Mesenchymal stem cell (in vitro differentiated cells and primary cell): Measurements from ENCODE around the gene SLC25A21.
A peak's percentile ranks its signal among the peaks of the same experiment; 100 is the strongest.

Experiments used
- DNase-seq: peaks from one replicate; pipeline ENCODE4 v3.0.0-alpha.2; 2013
- H2AFZ ChIP-seq: one replicate; pipeline ENCODE4 v1.6.1; 2013; ENCODE audit warnings: low read depth, mild to moderate bottlenecking, control low read depth, inconsistent platforms, low read length, moderate library complexity
- H2AK5ac ChIP-seq: 2 replicates; pipeline ENCODE4 v1.6.1; 2013; ENCODE audit warnings: low read length, moderate library complexity, mild to moderate bottlenecking, inconsistent platforms; ENCODE audit not compliant: severe bottlenecking
- H2BK120ac ChIP-seq: one replicate; pipeline ENCODE4 v1.6.1; 2013; ENCODE audit warnings: low read depth, mild to moderate bottlenecking, inconsistent platforms, low read length, moderate library complexity
- H2BK12ac ChIP-seq, 2 experiments: one replicate each; pipeline ENCODE4 v1.6.1; 2013; ENCODE audit warnings: inconsistent platforms in 2 of 2, low read length in 2 of 2, mild to moderate bottlenecking in 2 of 2, moderate library complexity in 2 of 2, control low read depth in 1 of 2
- H2BK15ac ChIP-seq: one replicate; pipeline ENCODE4 v1.6.1; 2013; ENCODE audit warnings: mild to moderate bottlenecking, low read depth, inconsistent platforms; ENCODE audit not compliant: poor library complexity, severe bottlenecking
- H2BK5ac ChIP-seq: 2 replicates; pipeline ENCODE4 v1.6.1; 2013; ENCODE audit warnings: low read depth, mild to moderate bottlenecking, low read length, control low read depth, inconsistent platforms; ENCODE audit not compliant: poor library complexity, severe bottlenecking
- H3K14ac ChIP-seq, 2 experiments: one replicate each; pipeline ENCODE4 v1.6.1; 2013; ENCODE audit warnings: inconsistent platforms in 2 of 2, low read length in 2 of 2, control low read depth in 1 of 2, mild to moderate bottlenecking in 1 of 2, moderate library complexity in 1 of 2
- H3K18ac ChIP-seq, 2 experiments: one replicate each; pipeline ENCODE4 v1.6.1; 2013; ENCODE audit warnings: inconsistent platforms in 2 of 2, low read length in 2 of 2, control low read depth in 1 of 2, low read depth in 1 of 2, mild to moderate bottlenecking in 1 of 2
- H3K23ac ChIP-seq, 2 experiments: one replicate each; pipeline ENCODE4 v1.6.1; 2013; ENCODE audit warnings: inconsistent platforms in 2 of 2, low read length in 2 of 2, mild to moderate bottlenecking in 2 of 2, moderate library complexity in 2 of 2, control low read depth in 1 of 2
- H3K27ac ChIP-seq: 2 replicates; pipeline ENCODE4 v1.5.1; 2013; ENCODE audit warnings: mild to moderate bottlenecking, moderate library complexity, low read length, control low read depth, inconsistent platforms; ENCODE audit not compliant: poor library complexity, severe bottlenecking
- H3K27me3 ChIP-seq, 2 experiments: 2 replicates each; pipeline versions ENCODE4 v1.6.1 to v1.7.0; 2013; ENCODE audit warnings: low read length in 2 of 2, mild to moderate bottlenecking in 2 of 2, moderate library complexity in 2 of 2, control low read depth in 1 of 2, inconsistent platforms in 1 of 2; ENCODE audit not compliant: control insufficient read depth in 1 of 2, insufficient read depth in 1 of 2
- H3K36me3 ChIP-seq, 2 experiments: 2 replicates each; pipeline versions ENCODE4 v1.6.1 to v1.7.0; 2013; ENCODE audit warnings: low read length in 2 of 2, control low read depth in 1 of 2, inconsistent platforms in 1 of 2, low read depth in 1 of 2, mild to moderate bottlenecking in 1 of 2; ENCODE audit not compliant: insufficient read depth in 2 of 2, control insufficient read depth in 1 of 2
- H3K4ac ChIP-seq, 2 experiments: one replicate each; pipeline ENCODE4 v1.6.1; 2013; ENCODE audit warnings: inconsistent platforms in 2 of 2, low read length in 2 of 2, mild to moderate bottlenecking in 2 of 2, moderate library complexity in 2 of 2, control low read depth in 1 of 2, low read depth in 1 of 2
- H3K4me1 ChIP-seq: 2 replicates; pipeline ENCODE4 v1.6.1; 2013; ENCODE audit warnings: low read depth, low read length, control low read depth; ENCODE audit not compliant: control insufficient read depth, insufficient read depth
- H3K4me2 ChIP-seq: 2 replicates; pipeline ENCODE4 v1.6.1; 2013; ENCODE audit warnings: low read length, mild to moderate bottlenecking, inconsistent platforms; ENCODE audit not compliant: poor library complexity, severe bottlenecking
- H3K4me3 ChIP-seq, 2 experiments: 2 replicates each; pipeline versions ENCODE4 v1.5.1 to v1.7.0; 2013; ENCODE audit warnings: low read length in 2 of 2, mild to moderate bottlenecking in 2 of 2, control low read depth in 1 of 2, low read depth in 1 of 2; ENCODE audit not compliant: insufficient read depth in 1 of 2
- H3K79me1 ChIP-seq: replicated peaks from 2 replicates; pipeline ENCODE4 v1.6.1; 2013; ENCODE audit warnings: mild to moderate bottlenecking, control low read depth, low read length, inconsistent platforms; ENCODE audit not compliant: poor library complexity, severe bottlenecking
- H3K9ac ChIP-seq: 2 replicates; pipeline ENCODE4 v1.7.0; 2013; ENCODE audit warnings: mild to moderate bottlenecking, low read length, moderate library complexity
- H3K9me3 ChIP-seq: 2 replicates; pipeline ENCODE4 v1.7.0; 2013; ENCODE audit warnings: mild to moderate bottlenecking, low read length; ENCODE audit not compliant: control insufficient read depth
- H4K8ac ChIP-seq: one replicate; pipeline ENCODE4 v1.6.1; 2013; ENCODE audit warnings: inconsistent platforms, mild to moderate bottlenecking, low read length, moderate library complexity
- H4K91ac ChIP-seq: one replicate; pipeline ENCODE4 v1.6.1; 2013; ENCODE audit warnings: mild to moderate bottlenecking, low read length, inconsistent platforms
- WGBS: methylation state at CpG from one replicate; pipeline ENCODE4 v1.1.7; 2013; ENCODE audit warnings: mixed read lengths; 5-methylcytosine and 5-hydroxymethylcytosine counted together

Gene SLC25A21

GRCh38 chr14:37198273-37198598, 25.8 kb upstream of the SLC25A21 start:
- no peaks in the 10 kb centered on the region for H3K27me3 ChIP-seq
- no peak for DNase-seq
- peak overlapping the region in 1 of 2 experiments; percentile 97 for H3K14ac ChIP-seq
- peak overlapping the region; percentile 93 for H2AFZ ChIP-seq
- peak overlapping the region; percentile 99 for H3K4me2 ChIP-seq
- H2BK12ac ChIP-seq: no peak overlapping the region
- H3K23ac ChIP-seq: no peak overlapping the region
- WGBS: 18% methylated on average over 11 of the region's 11 CpGs
- H3K4ac ChIP-seq: peak overlapping the region; percentile 75
- H3K79me1 ChIP-seq: peaks cover 11% of the 10 kb centered on the region
- H2BK5ac ChIP-seq: no peak overlapping the region
- H2BK120ac ChIP-seq: peak overlapping the region; percentile 73
- no peak overlapping the region for H2AK5ac ChIP-seq
- H4K8ac ChIP-seq: no peak overlapping the region
- no peak overlapping the region for H4K91ac ChIP-seq
- H3K4me1 ChIP-seq: peaks cover 2% of the 10 kb centered on the region
- no peak overlapping the region for H2BK15ac ChIP-seq
- H3K27ac ChIP-seq: peak overlapping the region; percentile 81
- peak overlapping the region in 1 of 2 experiments; percentile 97 for H3K18ac ChIP-seq
- H3K36me3 ChIP-seq: no peaks in the 10 kb centered on the region
- H3K9ac ChIP-seq: peak overlapping the region; percentile 99
- peak overlapping the region; percentile 79 to 94 for H3K4me3 ChIP-seq
- H3K9me3 ChIP-seq: no peaks in the 10 kb centered on the region

- Histone ChIP-seq H3K18ac (peak within 1 kb of the TSS; percentile 86 to 97), H3K23ac (no peak within 1 kb of the TSS), H2BK12ac (peak within 1 kb of the TSS; percentile 77 to 82), H3K9ac (peak within 1 kb of the TSS; percentile 99), H3K27ac (peak within 1 kb of the TSS; percentile 92), H3K9me3 (no peaks in the 10 kb centered on the region), H2BK120ac (peak within 1 kb of the TSS; percentile 92), H3K4me1 (peaks cover 2% of the 10 kb centered on the region), H4K91ac (peak within 1 kb of the TSS; percentile 91), H3K79me1 (peaks cover 11% of the 10 kb centered on the region), H2AFZ (peak within 1 kb of the TSS; percentile 93), H2BK15ac (peak within 1 kb of the TSS; percentile 83), H3K27me3 (no peaks in the 10 kb centered on the region), H3K4me2 (peak within 1 kb of the TSS; percentile 99), H4K8ac (peak within 1 kb of the TSS; percentile 98), H3K4ac (peak within 1 kb of the TSS; percentile 81 to 94), H3K14ac (peak within 1 kb of the TSS in 1 of 2 experiments; percentile 97), H3K36me3 (no peaks in the 10 kb centered on the region), H2BK5ac (peak within 1 kb of the TSS; percentile 71), H2AK5ac (no peak within 1 kb of the TSS), H3K4me3 (peak within 1 kb of the TSS; percentile 79 to 94)
- DNase-seq: peak; percentile 91
- 1% methylated on average over 70 of the region's 70 CpGs for WGBS
These were observed 25.2 kb upstream of the SLC25A21 start, which contains the start of gene MIPOL1 for GRCh38 chr14:37197421-37198272. Gene MIPOL1, plus strand, starts transcription at chr14:37197937. Its CDS starts 49,952 bp downstream, at chr14:37247889.

- H2BK12ac ChIP-seq: peak overlapping the region; percentile 18 to 59
- H2AFZ ChIP-seq: no peak overlapping the region
- H4K91ac ChIP-seq: no peak overlapping the region
- peak overlapping the region; percentile 54 for H4K8ac ChIP-seq
- H2AK5ac ChIP-seq: no peak overlapping the region
- H2BK15ac ChIP-seq: peak overlapping the region; percentile 60
- H2BK120ac ChIP-seq: no peak overlapping the region
- peaks cover 2% of the 10 kb centered on the region for H3K4me1 ChIP-seq
- peak overlapping the region; percentile 5 to 81 for H3K4ac ChIP-seq
- H3K18ac ChIP-seq: peak overlapping the region; percentile 3 to 37
- H3K23ac ChIP-seq: no peak overlapping the region
- H3K79me1 ChIP-seq: peaks cover 5% of the 10 kb centered on the region
- H2BK5ac ChIP-seq: no peak overlapping the region
- no peak overlapping the region for H3K14ac ChIP-seq
- DNase-seq: no peak
- H3K27me3 ChIP-seq: no peaks in the 10 kb centered on the region
- WGBS: 90% methylated on average over 16 of the region's 17 CpGs
- H3K36me3 ChIP-seq: no peaks in the 10 kb centered on the region
- peak overlapping the region; percentile 99 for H3K9ac ChIP-seq
- peak overlapping the region; percentile 61 for H3K4me2 ChIP-seq
- H3K9me3 ChIP-seq: no peaks in the 10 kb centered on the region
- H3K27ac ChIP-seq: no peak overlapping the region
- peak overlapping the region in 1 of 2 experiments; percentile 94 for H3K4me3 ChIP-seq
These were observed 24.4 kb upstream of the SLC25A21 start for GRCh38 chr14:37196604-37197420.

- Histone ChIP-seq H3K4me2 (no peak overlapping the region), H2AK5ac (no peak overlapping the region), H3K36me3 (no peaks in the 10 kb centered on the region), H3K4ac (no peak overlapping the region), H4K8ac (peak overlapping the region; percentile 12), H3K9me3 (no peaks in the 10 kb centered on the region), H2BK5ac (no peak overlapping the region), H3K79me1 (no peaks in the 10 kb centered on the region), H2BK15ac (no peak overlapping the region), H3K4me1 (peaks cover 2% of the 10 kb centered on the region), H3K14ac (no peak overlapping the region), H2AFZ (no peak overlapping the region), H3K27ac (no peak overlapping the region), H3K9ac (no peak overlapping the region), H4K91ac (no peak overlapping the region), H3K18ac (peak overlapping the region in 1 of 2 experiments; percentile 28), H3K4me3 (no peak overlapping the region), H2BK120ac (peak overlapping the region; percentile 42), H3K27me3 (no peaks in the 10 kb centered on the region), H3K23ac (no peak overlapping the region), H2BK12ac (no peak overlapping the region)
- peak; percentile 89 for DNase-seq
- 0% methylated on average over 1 of the region's 1 CpG for WGBS
These were observed 22.9 kb upstream of the SLC25A21 start for GRCh38 chr14:37195327-37195726.
